Adipocyte (in vitro differentiated cells): ENCODE results near the gene CHKA.

ENCODE experiments used
- DNase-seq: peaks from one replicate; pipeline ENCODE4 v3.0.0-alpha.2; 2015; ENCODE audit warnings: low read depth
- H3K27me3 ChIP-seq: replicated peaks from 2 replicates; pipeline ENCODE4 v1.7.0; 2013; ENCODE audit warnings: mild to moderate bottlenecking, low read length, moderate library complexity; ENCODE audit not compliant: control insufficient read depth, insufficient read depth
- H3K36me3 ChIP-seq: 2 replicates; pipeline ENCODE4 v1.7.0; 2013; ENCODE audit warnings: low read length, mild to moderate bottlenecking, moderate library complexity; ENCODE audit not compliant: control insufficient read depth, insufficient read depth, severe bottlenecking
- H3K4me1 ChIP-seq: 2 replicates; pipeline ENCODE4 v1.7.0; 2013; ENCODE audit warnings: mild to moderate bottlenecking, low read length, moderate library complexity; ENCODE audit not compliant: control insufficient read depth, insufficient read depth
- H3K4me3 ChIP-seq: 2 replicates; pipeline ENCODE4 v1.7.0; 2013; ENCODE audit warnings: mild to moderate bottlenecking, low read length, moderate library complexity
- H3K9ac ChIP-seq: 2 replicates; pipeline ENCODE4 v1.7.0; 2013; ENCODE audit warnings: mild to moderate bottlenecking, low read length, moderate library complexity
- H3K9me3 ChIP-seq: 2 replicates; pipeline ENCODE4 v1.7.0; 2013; ENCODE audit warnings: mild to moderate bottlenecking, low read length, moderate library complexity; ENCODE audit not compliant: control insufficient read depth

CHKA gene

DNA sequence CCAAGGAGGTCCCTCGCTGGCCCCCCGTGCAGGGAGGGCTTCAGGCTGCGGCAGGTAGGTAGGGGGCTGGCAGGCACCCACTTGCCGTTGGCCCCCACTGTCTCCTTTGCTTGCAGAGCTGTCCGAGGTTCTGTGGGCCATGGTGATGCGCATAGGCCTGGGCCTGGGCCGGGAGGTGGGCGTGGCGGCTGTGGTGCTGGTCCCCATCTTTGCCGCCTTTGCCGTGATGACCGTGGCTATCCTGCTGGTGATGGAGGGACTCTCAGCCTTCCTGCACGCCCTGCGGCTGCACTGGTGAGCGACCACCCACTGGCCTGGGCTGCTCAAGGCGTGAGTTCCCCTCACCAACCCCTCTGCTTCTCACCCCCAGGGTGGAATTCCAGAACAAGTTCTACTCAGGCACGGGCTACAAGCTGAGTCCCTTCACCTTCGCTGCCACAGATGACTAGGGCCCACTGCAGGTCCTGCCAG is 70.8 kb downstream of the CHKA start:
- Histone ChIP-seq H3K36me3 (peaks cover 49% of the 10 kb centered on the region), H3K4me1 (no peaks in the 10 kb centered on the region), H3K27me3 (no peaks in the 10 kb centered on the region), H3K9ac (no peak overlapping the region), H3K9me3 (no peaks in the 10 kb centered on the region), H3K4me3 (no peak overlapping the region)
- no peak for DNase-seq

DNA sequence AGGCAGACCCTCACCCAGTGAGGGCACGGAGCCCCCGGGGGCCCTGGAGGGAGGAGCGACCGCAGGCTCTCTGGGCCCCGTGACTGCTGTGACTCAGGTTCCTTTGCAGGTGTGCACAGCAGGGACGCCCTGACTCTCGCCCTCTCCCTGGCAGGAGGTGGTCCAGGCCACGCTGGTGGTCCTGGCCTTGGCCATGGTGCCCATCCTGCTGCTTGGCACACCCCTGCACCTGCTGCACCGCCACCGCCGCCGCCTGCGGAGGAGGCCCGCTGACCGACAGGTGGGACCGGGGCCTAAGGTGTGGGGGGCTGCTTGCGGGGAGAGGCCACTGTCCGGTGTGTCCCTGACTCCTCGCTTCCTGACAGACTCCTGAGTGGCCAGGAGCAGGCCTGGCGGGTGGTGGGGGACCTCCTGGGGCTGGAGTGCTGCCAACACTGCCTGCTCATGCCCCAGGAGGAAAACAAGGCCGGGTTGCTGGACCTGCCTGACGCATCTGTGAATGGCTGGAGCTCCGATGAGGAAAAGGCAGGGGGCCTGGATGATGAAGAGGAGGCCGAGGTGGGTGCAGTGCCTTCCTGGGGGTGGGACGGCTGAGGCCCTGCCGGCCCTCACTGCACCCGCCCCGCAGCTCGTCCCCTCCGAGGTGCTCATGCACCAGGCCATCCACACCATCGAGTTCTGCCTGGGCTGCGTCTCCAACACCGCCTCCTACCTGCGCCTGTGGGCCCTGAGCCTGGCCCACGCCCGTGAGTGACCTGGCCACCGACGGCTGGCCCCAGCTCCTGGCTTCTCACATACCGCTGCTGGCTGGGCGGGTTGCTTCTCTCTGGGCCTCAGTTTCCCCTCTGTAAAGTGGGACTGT is 71.4 kb downstream of the CHKA start:
- Histone ChIP-seq H3K27me3 (no peaks in the 10 kb centered on the region), H3K9me3 (no peaks in the 10 kb centered on the region), H3K4me1 (no peaks in the 10 kb centered on the region), H3K9ac (no peak overlapping the region), H3K4me3 (no peak overlapping the region), H3K36me3 (peaks cover 55% of the 10 kb centered on the region)
- DNase-seq: no peak

GRCh38 chr11:68048681-68049508 is 72.3 kb downstream of the CHKA start:
- H3K4me1 ChIP-seq: no peaks in the 10 kb centered on the region
- no peak overlapping the region for H3K4me3 ChIP-seq
- DNase-seq: no peak
- peaks cover 59% of the 10 kb centered on the region for H3K36me3 ChIP-seq
- H3K27me3 ChIP-seq: no peaks in the 10 kb centered on the region
- no peak overlapping the region for H3K9ac ChIP-seq
- no peaks in the 10 kb centered on the region for H3K9me3 ChIP-seq

DNA sequence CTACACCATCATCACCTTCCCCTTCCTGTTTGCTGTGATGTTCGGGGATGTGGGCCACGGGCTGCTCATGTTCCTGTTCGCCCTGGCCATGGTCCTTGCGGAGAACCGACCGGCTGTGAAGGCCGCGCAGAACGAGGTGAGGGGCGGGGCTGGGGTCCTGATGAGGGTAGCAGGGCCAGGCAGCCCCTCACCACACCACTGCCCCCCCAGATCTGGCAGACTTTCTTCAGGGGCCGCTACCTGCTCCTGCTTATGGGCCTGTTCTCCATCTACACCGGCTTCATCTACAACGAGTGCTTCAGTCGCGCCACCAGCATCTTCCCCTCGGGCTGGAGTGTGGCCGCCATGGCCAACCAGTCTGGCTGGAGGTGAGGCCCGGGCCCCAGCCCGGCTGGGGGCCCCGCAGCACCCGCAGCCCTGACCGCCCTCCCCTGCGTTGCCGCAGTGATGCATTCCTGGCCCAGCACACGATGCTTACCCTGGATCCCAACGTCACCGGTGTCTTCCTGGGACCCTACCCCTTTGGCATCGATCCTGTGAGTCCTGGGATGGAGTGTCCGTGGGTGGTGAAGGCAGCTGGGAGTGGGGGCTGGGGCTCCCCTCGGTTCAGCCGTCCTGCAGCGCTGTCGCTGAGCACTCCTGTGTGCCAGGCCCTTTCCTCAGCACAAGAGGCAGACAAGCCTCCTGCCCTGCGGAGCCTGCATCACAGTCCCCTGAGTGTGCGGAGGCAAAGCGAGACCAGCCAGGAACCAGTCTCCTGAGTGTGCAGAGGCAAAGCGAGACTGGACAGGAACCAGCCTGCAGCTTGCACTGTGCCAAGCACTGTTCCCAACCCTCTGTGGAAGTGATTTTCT is 73.5 kb downstream of the CHKA start:
- DNase-seq: no peak
- Histone ChIP-seq H3K9me3 (no peaks in the 10 kb centered on the region), H3K4me3 (no peak overlapping the region), H3K36me3 (peaks cover 53% of the 10 kb centered on the region), H3K4me1 (peaks cover 8% of the 10 kb centered on the region), H3K27me3 (no peaks in the 10 kb centered on the region), H3K9ac (no peak overlapping the region)

- no peak for DNase-seq
- H3K4me1 ChIP-seq: peaks cover 19% of the 10 kb centered on the region
- peaks cover 30% of the 10 kb centered on the region for H3K36me3 ChIP-seq
These were observed 76.3 kb downstream of the CHKA start for GRCh38 chr11:68044898-68045351.

GRCh38 chr11:68044145-68044813 is 76.9 kb downstream of the CHKA start:
- no peak for DNase-seq
- Histone ChIP-seq H3K36me3 (peaks cover 24% of the 10 kb centered on the region), H3K27me3 (no peaks in the 10 kb centered on the region), H3K9me3 (no peaks in the 10 kb centered on the region), H3K4me1 (peaks cover 24% of the 10 kb centered on the region), H3K9ac (no peak overlapping the region), H3K4me3 (no peak overlapping the region)

More at GRCh38 chr11:68044898-68045351, 76.3 kb downstream of the CHKA start:
- Histone ChIP-seq H3K4me3 (no peak overlapping the region), H3K27me3 (no peaks in the 10 kb centered on the region), H3K9me3 (no peaks in the 10 kb centered on the region), H3K9ac (no peak overlapping the region)

GRCh38 chr11:68043349-68044144 is 77.6 kb downstream of the CHKA start:
- Histone ChIP-seq H3K4me3 (no peak overlapping the region), H3K4me1 (peaks cover 27% of the 10 kb centered on the region), H3K36me3 (peaks cover 19% of the 10 kb centered on the region), H3K27me3 (no peaks in the 10 kb centered on the region), H3K9ac (peak overlapping the region; percentile 67), H3K9me3 (no peaks in the 10 kb centered on the region)
- DNase-seq: no peak

- no peak for DNase-seq
These were observed 78.2 kb downstream of the CHKA start for GRCh38 chr11:68043029-68043348.

DNA sequence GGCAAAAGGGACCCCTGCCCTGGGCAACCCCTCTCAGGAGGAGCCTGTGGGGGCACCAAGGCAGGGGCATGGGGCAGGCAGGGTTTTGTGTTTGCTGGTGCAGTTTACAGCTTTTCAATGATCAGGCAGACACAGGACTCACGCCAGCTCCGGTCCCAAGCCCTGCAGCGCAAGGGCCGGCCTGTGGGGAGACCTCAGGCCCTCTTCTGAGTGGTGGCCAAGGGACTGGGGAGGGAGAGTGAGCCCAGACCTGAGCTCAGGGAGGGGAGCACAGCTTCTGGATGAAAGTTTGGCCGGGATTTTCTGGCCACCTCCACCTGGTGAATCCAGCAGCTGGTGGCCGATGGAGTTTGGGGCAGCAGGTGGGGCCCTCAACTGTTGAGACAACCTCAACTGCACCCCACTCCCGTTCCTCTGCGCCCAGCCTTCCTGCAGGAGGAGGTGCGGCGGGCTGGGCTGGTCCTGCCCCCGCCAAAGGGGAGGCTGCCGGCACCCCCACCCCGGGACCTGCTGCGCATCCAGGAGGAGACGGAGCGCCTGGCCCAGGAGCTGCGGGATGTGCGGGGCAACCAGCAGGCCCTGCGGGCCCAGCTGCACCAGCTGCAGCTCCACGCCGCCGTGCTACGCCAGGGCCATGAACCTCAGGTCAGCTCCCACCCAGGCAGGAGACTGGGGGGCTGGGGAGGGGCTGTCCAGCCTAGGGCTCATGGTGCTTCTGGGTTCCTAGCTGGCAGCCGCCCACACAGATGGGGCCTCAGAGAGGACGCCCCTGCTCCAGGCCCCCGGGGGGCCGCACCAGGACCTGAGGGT is 78.8 kb downstream of the CHKA start:
- DNase-seq: no peak
- H3K27me3 ChIP-seq: no peaks in the 10 kb centered on the region
- peaks cover 14% of the 10 kb centered on the region for H3K36me3 ChIP-seq
- H3K9ac ChIP-seq: peak overlapping the region; percentile 67
- H3K9me3 ChIP-seq: no peaks in the 10 kb centered on the region
- peaks cover 37% of the 10 kb centered on the region for H3K4me1 ChIP-seq
- no peak overlapping the region for H3K4me3 ChIP-seq

More at GRCh38 chr11:68043029-68043348, 78.2 kb downstream of the CHKA start:
- Histone ChIP-seq H3K4me1 (peaks cover 33% of the 10 kb centered on the region), H3K4me3 (no peak overlapping the region), H3K9me3 (no peaks in the 10 kb centered on the region), H3K27me3 (no peaks in the 10 kb centered on the region), H3K36me3 (peaks cover 16% of the 10 kb centered on the region), H3K9ac (peak overlapping the region; percentile 67)
